Panc1 (cell line): ENCODE data around the gene APOE. TPM values are rescaled to one million over a fixed set of nuclear protein-coding genes. Genes with fewer than 3 reads are reported as not detected.
A peak's percentile ranks its signal among the peaks of the same experiment; 100 is the strongest.
"Not testable (repeated sequence)": the region's sequence is repeated elsewhere in the genome, so short reads cannot be mapped to it uniquely, and the experiment has no call there.

Source experiments
- ATAC-seq: fragments of 200-7000 bp; cut with Tn5 transposase; 2 replicates; pipeline ENCODE4 v1.9.1; 2020; ENCODE audit warnings: mild to moderate bottlenecking, moderate library complexity
- BruUV-seq: library from RNA; stranded (reverse); fragments of 400-500 nt; replicated peaks from 2 replicates; lab custom pipeline; 2021; lab: Mats Ljungman, UMichigan
- CTCF ChIA-PET: fragments of 300-600 bp; sonication (Branson Sonifier 250); formaldehyde crosslinking; loops from one replicate; lab custom pipeline; 2022; ENCODE audit warnings: antibody characterized with exemption; lab: Charles Lee
- POLR2A ChIA-PET: fragments of 300-600 bp; sonication (Branson Sonifier 250); formaldehyde crosslinking; loops from one replicate; lab custom pipeline; 2022; ENCODE audit warnings: antibody characterized with exemption; lab: Charles Lee
- DNase-seq: peaks from one replicate; pipeline ENCODE4 v3.0.0-alpha.2; 2010; ENCODE audit warnings: low read depth, low spot score
- H3K27ac ChIP-seq: 2 replicates; pipeline ENCODE4 v1.5.1; 2011; ENCODE audit warnings: mild to moderate bottlenecking, low read length, inconsistent platforms
- H3K27me3 ChIP-seq: fragments of 200-500 bp; sonication (Bioruptor generic); 2 replicates; pipeline ENCODE4 v1.6.0; 2014; ENCODE audit warnings: low read length, inconsistent platforms; ENCODE audit not compliant: control insufficient read depth, insufficient read depth
- H3K36me3 ChIP-seq: fragments of 200-500 bp; sonication (Bioruptor generic); 2 replicates; pipeline ENCODE4 v1.5.1; 2014; ENCODE audit warnings: inconsistent platforms, mild to moderate bottlenecking, low read length, moderate library complexity; ENCODE audit not compliant: control insufficient read depth, insufficient read depth
- H3K4me1 ChIP-seq: 2 replicates; pipeline ENCODE4 v1.5.1; 2011; ENCODE audit warnings: inconsistent platforms, mild to moderate bottlenecking, low read length, moderate library complexity; ENCODE audit not compliant: control insufficient read depth, insufficient read depth
- H3K4me3 ChIP-seq, 2 experiments: 2 replicates each; pipeline ENCODE4 v1.5.1; 2011 to 2012; ENCODE audit warnings: low read depth in 2 of 2, low read length in 2 of 2, mild to moderate bottlenecking in 2 of 2, inconsistent platforms in 1 of 2, moderate library complexity in 1 of 2
- H3K9me3 ChIP-seq: fragments of 200-500 bp; sonication (Bioruptor generic); 2 replicates; pipeline ENCODE4 v1.5.1; 2014; ENCODE audit warnings: low read depth, mild to moderate bottlenecking, inconsistent platforms, low read length, moderate library complexity; ENCODE audit not compliant: control insufficient read depth, insufficient read depth
- POLR2AphosphoS5 ChIP-seq: IDR thresholded peaks from 2 replicates; pipeline ENCODE4 v1.6.1; 2012; ENCODE audit warnings: mild to moderate bottlenecking, low read depth, low read length, moderate library complexity
- SIN3A ChIP-seq: IDR thresholded peaks from 2 replicates; pipeline ENCODE4 v1.6.1; 2012; ENCODE audit warnings: low read depth, mild to moderate bottlenecking, low read length, moderate library complexity, borderline replicate concordance; ENCODE audit not compliant: insufficient read depth
- TCF7L2 ChIP-seq: IDR thresholded peaks from 2 replicates; pipeline ENCODE4 v1.6.1; 2011; ENCODE audit warnings: mild to moderate bottlenecking, low read depth, low read length, inconsistent platforms
- in situ Hi-C: cut with HindIII; loops from 2 replicates; pipeline ENCODE4 v1.10.0; 2016; ENCODE audit warnings: low sequenced_read_pairs, low pct_unique_long_range_greater_than_20kb
- intact Hi-C: fragments of 100-400 bp; cut with micrococcal nuclease; formaldehyde crosslinking; loops from one replicate; pipeline ENCODE4 v1.10.0; 2022; ENCODE audit not compliant: unreplicated experiment
- total RNA-seq: library from RNA; stranded (reverse); gene quantifications from one replicate; pipeline ENCODE4 v1.2.1, GENCODE V29; 2021; ENCODE audit not compliant: unreplicated experiment
- TF ChIP-seq, protein P1 (sequence below), 2 experiments: IDR thresholded peaks; 2 replicates each; pipeline ENCODE4 v1.6.1; 2011 to 2012; ENCODE audit warnings: low read depth in 2 of 2, control low read depth in 1 of 2, low read length in 1 of 2, mild to moderate bottlenecking in 1 of 2, moderate library complexity in 1 of 2; ENCODE audit not compliant: insufficient read depth in 1 of 2

Gene APOE
- total RNA-seq, 1 experiment from 2014 or later, result 780 TPM

DNA sequence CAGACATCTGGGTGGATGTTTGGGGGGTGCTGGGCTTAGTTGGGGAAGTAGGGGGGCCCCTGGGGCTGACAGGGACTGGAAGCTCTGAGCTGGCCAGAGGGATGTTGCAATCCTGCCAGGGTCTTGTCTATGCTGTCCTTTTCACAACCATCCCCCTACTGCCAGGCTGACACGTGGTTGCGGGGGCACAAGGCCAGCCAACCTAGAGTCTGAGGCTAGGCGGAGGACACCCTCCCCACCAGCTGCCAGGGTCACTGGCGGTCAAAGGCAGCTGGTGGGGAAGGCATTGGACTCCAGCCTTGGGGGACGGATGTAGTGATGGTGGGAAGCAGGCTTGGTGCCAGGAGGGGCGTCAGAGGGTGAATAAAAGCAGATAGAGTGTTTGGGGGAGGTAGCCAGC, 7.3 kb downstream of the APOE start:
- no peak overlapping the region for H3K27ac ChIP-seq
- in situ Hi-C loops, result no loop called here

DNA sequence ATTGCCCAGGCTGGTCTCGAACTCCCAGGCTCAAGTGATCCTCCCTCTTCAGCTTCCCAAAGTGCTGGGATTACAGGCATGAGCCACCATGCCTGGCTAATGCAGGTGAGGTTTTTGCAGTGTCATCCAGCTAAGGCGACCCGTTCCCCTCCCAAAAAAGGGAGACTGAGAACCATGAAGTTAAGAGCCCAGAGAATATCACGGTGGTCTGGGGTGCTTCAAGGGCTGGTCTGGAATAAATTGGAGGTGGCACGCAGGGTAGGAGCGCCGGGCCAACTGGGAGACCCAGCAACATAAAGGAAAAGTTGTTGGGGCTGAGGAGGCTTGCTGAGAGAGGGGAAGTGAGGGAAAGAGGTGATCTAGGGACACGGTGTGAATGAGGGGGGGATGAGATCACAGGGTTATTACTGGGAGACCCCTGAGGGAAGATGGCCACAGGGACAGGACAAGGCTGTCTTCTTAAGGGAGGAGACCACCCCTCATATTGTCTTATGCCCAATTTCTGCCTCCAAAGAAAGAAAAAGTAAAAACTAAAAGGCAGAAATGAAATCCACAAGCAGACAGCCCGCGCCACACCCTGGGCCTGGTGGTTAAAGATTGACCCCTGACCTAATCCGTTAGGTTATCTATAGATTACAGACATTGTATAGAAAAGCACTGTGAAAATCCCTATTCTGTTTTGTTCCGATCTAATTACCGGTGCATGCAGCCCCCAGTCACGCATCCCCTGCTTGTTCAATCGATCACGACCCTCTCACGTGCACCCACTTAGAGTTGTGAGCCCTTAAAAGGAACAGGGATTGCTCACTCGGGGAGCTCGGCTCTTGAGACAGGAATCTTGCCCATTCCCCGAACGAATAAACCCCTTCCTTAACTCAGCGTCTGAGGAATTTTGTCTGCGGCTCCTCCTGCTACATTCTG, 8.2 kb downstream of the APOE start:
- Histone ChIP-seq H3K27ac (peak overlapping the region; percentile 84), H3K4me1 (peaks cover 10% of the 10 kb centered on the region; the same call in 1 of the 2 replicates), H3K4me3 (peak overlapping the region; percentile 47 to 55)
- H3K36me3 ChIP-seq, in situ Hi-C loops, BruUV-seq, intact Hi-C loops, POLR2A ChIA-PET, H3K9me3 ChIP-seq, CTCF ChIA-PET, ATAC-seq, DNase-seq, H3K27me3 ChIP-seq: not testable (repeated sequence)

More for the DNA sequence above, 7.3 kb downstream of the APOE start:
- H3K27me3 ChIP-seq, result no peaks in the 10 kb centered on the region
- DNase-seq (no peak), ATAC-seq (no peak)
- H3K4me3 ChIP-seq, result no peak overlapping the region
- ChIA-PET POLR2A (no interaction called here), CTCF (no interaction called here)
- H3K9me3 ChIP-seq, result no peaks in the 10 kb centered on the region
- H3K36me3 ChIP-seq, result no peaks in the 10 kb centered on the region
- intact Hi-C loops, result no loop called here
- no TSS peak for BruUV-seq
- peaks cover 10% of the 10 kb centered on the region; the same call in 1 of the 2 replicates for H3K4me1 ChIP-seq
- TF ChIP-seq POLR2AphosphoS5 (no peak), TCF7L2 (no peak)

DNA sequence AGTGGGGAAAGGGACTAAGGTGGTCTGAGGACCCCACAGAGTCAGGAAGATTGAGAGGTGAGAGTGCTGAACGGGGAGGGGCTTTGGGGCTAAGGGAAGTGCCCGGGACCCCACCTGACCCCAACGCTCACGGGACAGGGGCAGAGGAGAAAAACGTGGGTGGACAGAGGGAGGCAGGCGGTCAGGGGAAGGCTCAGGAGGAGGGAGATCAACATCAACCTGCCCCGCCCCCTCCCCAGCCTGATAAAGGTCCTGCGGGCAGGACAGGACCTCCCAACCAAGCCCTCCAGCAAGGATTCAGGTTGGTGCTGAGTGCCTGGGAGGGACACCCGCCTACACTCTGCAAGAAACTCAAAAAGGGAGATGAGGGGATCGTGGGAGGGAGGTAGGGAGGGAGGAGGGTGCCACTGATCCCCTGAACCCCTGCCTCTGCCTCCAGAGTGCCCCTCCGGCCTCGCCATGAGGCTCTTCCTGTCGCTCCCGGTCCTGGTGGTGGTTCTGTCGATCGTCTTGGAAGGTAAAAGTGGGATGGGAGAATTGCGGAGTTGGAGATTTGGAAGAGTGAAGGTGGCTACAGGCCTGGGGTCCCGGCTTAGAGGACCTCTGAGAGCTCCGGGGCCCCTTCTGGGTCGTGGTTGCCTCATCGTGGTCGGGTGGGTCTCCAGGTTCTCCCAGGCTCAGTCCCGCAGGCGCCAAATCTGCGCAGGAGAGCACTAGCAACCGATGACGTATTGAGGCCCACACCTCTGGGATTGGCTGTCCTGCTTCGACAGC, 9.0 kb downstream of the APOE start, which contains the start of gene APOC1:
TSS of gene APOC1 (plus strand) at position 176 of the 774 bp plus-strand sequence. CDS start at position 460, 284 bp downstream.
- POLR2A ChIA-PET, result interaction anchor here (0.7 kb wide), 1 partner anchor 19 kb away, joined by 10 read pairs; no protein-coding TSS in a partner anchor
- CTCF ChIA-PET, in situ Hi-C loops, H3K9me3 ChIP-seq, BruUV-seq, DNase-seq, H3K27me3 ChIP-seq, H3K36me3 ChIP-seq, intact Hi-C loops: not testable (repeated sequence)
- peak within 1 kb of the TSS; percentile 84 for H3K27ac ChIP-seq
- H3K4me1 ChIP-seq, result peaks cover 10% of the 10 kb centered on the region; the same call in 1 of the 2 replicates
- peak within 1 kb of the TSS; percentile 47 to 55 for H3K4me3 ChIP-seq
- ATAC-seq, result peak; percentile 96

DNA sequence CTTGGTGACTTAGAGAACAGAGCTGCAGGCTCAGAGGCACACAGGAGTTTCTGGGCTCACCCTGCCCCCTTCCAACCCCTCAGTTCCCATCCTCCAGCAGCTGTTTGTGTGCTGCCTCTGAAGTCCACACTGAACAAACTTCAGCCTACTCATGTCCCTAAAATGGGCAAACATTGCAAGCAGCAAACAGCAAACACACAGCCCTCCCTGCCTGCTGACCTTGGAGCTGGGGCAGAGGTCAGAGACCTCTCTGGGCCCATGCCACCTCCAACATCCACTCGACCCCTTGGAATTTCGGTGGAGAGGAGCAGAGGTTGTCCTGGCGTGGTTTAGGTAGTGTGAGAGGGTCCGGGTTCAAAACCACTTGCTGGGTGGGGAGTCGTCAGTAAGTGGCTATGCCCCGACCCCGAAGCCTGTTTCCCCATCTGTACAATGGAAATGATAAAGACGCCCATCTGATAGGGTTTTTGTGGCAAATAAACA, 18.7 kb downstream of the APOE start:
- Histone ChIP-seq H3K36me3 (no peaks in the 10 kb centered on the region), H3K27ac (no peak overlapping the region), H3K27me3 (no peaks in the 10 kb centered on the region), H3K9me3 (no peaks in the 10 kb centered on the region), H3K4me3 (no peak overlapping the region), H3K4me1 (no peaks in the 10 kb centered on the region; the same call in 1 of the 2 replicates)
- DNase-seq (no peak), ATAC-seq (no peak)
- in situ Hi-C loops, result no loop called here
- ChIA-PET CTCF (no interaction called here), POLR2A (no interaction called here)
- BruUV-seq, result no TSS peak
- intact Hi-C loops, result no loop called here
- TF ChIP-seq, protein P1, sequence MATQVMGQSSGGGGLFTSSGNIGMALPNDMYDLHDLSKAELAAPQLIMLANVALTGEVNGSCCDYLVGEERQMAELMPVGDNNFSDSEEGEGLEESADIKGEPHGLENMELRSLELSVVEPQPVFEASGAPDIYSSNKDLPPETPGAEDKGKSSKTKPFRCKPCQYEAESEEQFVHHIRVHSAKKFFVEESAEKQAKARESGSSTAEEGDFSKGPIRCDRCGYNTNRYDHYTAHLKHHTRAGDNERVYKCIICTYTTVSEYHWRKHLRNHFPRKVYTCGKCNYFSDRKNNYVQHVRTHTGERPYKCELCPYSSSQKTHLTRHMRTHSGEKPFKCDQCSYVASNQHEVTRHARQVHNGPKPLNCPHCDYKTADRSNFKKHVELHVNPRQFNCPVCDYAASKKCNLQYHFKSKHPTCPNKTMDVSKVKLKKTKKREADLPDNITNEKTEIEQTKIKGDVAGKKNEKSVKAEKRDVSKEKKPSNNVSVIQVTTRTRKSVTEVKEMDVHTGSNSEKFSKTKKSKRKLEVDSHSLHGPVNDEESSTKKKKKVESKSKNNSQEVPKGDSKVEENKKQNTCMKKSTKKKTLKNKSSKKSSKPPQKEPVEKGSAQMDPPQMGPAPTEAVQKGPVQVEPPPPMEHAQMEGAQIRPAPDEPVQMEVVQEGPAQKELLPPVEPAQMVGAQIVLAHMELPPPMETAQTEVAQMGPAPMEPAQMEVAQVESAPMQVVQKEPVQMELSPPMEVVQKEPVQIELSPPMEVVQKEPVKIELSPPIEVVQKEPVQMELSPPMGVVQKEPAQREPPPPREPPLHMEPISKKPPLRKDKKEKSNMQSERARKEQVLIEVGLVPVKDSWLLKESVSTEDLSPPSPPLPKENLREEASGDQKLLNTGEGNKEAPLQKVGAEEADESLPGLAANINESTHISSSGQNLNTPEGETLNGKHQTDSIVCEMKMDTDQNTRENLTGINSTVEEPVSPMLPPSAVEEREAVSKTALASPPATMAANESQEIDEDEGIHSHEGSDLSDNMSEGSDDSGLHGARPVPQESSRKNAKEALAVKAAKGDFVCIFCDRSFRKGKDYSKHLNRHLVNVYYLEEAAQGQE (IDR thresholded peaks at IDR 0.05; ENCODE audit: insufficient read depth in 1 of 2, low read depth in 2 of 2, low read length in 1 of 2), result no peak
- no peak for TF ChIP-seq POLR2AphosphoS5
- TF ChIP-seq TCF7L2, result no peak
- TF ChIP-seq SIN3A, result no peak
